ENCODE results near the gene HARS1.
"Not testable (repeated sequence)": the region's sequence is repeated elsewhere in the genome, so short reads cannot be mapped to it uniquely, and the experiment has no call there.

Gene HARS1, protein sequence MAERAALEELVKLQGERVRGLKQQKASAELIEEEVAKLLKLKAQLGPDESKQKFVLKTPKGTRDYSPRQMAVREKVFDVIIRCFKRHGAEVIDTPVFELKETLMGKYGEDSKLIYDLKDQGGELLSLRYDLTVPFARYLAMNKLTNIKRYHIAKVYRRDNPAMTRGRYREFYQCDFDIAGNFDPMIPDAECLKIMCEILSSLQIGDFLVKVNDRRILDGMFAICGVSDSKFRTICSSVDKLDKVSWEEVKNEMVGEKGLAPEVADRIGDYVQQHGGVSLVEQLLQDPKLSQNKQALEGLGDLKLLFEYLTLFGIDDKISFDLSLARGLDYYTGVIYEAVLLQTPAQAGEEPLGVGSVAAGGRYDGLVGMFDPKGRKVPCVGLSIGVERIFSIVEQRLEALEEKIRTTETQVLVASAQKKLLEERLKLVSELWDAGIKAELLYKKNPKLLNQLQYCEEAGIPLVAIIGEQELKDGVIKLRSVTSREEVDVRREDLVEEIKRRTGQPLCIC

DNA sequence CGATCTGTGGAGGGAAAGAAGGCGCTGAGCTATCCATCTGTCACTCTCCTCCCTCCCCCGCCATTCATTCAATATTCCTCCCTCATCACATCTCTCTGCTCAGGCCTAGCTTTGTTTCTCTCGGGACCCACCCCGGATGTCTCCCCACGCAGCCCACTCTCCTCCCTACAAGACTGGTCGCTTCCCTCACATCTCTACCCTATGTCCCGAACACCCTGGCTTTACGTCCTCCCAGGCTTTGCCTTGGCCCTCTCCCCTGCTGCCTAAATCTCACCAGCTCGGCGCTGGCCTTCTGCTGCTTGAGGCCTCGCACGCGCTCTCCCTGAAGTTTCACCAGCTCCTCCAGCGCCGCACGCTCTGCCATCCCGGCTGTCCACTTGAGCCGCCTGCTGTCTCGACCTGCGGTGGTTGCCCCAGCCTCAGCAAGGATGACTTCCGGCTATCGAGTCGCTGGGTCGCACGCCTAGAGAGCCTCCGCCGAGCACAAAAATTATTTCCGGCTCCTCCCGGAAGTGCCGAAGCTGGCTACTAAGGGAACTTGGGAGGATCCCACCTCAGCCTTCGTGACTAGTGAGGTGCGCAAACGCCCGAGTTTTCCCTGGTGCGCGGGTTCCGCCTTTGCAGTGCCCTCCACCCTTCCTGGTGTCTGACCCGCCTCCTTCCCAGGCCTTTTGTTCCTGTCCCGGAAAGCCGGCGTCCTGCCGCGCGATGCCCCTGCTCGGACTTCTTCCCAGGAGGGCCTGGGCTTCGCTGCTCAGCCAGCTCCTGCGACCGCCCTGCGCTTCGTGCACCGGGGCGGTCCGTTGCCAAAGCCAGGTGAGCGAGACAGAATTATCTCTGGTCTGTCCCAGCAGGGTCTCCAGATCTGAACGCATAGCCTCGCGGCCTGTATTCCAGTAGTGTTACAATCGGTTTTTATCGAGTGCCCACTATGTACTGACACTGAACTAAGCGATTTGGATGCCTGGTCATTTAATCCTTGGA lies at the start of gene HARS1, which contains the start of gene HARS2:
Gene HARS1 (minus strand): TSS at position 430 of the 984 bp plus-strand sequence. CDS start 66 bp downstream, at position 364.
Gene HARS2 (plus strand): TSS at position 515 of the 984 bp plus-strand sequence. CDS start 194 bp downstream, at position 709.
- TF ChIP-seq CTCF (IDR thresholded peaks at IDR 0.05; ENCODE audit: control extremely low read depth, extremely low read depth, low read depth, missing control alignments), result no peak
- ChIA-PET POLR2A (interaction anchor here (0.6 to 1.6 kb wide), 9 partner anchors 9 to 333 kb away, joined by 3 to 12 read pairs (median 4); partner anchors contain the start of genes IK, NDUFA2 and ZMAT2), CTCF (interaction anchor here (0.8 to 1.5 kb wide), 7 partner anchors 9 to 328 kb away, joined by 3 to 6 read pairs (median 3); no protein-coding TSS in a partner anchor)
- peak; percentile 93 for DNase-seq (ENCODE audit: extremely low spot score)

DNA sequence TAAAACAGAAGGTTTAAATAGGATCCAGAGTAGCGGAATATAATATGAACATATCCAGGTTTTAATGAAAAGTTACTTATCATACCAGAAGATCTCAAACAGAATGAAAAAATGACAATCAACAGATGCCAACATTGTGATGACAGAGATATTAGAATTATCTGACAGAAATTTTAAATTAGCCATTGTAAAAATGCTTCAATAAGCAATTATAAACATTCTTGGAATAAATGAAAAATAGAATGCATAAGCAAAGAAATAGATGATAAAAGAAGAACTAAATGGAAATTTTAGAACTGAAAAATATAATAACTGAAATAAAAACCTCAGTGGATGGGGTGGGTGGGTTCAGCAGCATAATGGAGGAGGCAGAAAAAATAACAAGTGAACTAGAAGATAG lies 46.3 kb upstream of the HARS1 start:
- POLR2A ChIA-PET, result no interaction called here
- no peak for DNase-seq (ENCODE audit: extremely low spot score)
- CTCF ChIA-PET, result no interaction called here
- no peak for TF ChIP-seq CTCF (IDR thresholded peaks at IDR 0.05; ENCODE audit: control extremely low read depth, extremely low read depth, low read depth, missing control alignments)

DNA sequence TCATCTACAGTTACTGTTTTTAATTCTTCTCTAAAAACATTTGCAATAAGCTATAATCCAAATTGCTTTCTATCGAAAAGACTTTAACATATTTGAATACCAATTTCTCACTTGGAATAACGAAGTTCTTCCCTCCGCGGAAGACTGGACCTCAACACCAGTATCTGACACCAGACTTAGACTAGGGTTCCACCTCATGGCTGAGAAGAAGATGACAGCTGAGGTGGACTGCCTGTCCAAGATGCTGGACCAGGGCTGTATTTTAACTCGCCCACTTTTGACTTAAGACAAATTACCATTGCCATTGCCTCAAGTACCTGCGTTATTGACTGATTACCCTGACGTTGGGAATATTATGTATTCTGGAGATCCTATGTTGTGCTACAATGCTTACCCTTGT lies 43.2 kb upstream of the HARS1 start:
- ChIA-PET POLR2A (no interaction called here), CTCF (no interaction called here)
- no peak for DNase-seq (ENCODE audit: extremely low spot score)
- no peak for TF ChIP-seq CTCF (IDR thresholded peaks at IDR 0.05; ENCODE audit: control extremely low read depth, extremely low read depth, low read depth, missing control alignments)

DNA sequence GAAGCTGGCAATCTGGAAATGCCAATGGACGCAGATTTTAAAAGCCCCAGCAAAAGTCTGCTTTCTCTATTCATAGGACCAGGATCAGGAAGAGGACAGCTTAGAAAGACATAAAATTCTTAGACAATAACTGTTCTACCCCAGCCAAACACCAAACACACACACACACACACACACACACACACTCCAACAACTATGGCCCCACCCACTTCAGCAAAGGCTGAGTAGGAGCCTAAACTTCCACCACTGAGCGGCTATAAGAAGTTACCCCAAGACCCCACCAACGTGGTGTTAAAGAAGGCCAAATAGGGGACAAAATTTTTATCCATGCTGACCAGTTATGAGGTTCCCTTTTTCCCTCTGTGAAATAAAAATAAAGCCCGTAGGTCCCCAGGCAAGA lies 41.9 kb upstream of the HARS1 start:
- CTCF ChIA-PET, result no interaction called here
- no peak for TF ChIP-seq CTCF (IDR thresholded peaks at IDR 0.05; ENCODE audit: control extremely low read depth, extremely low read depth, low read depth, missing control alignments)
- POLR2A ChIA-PET, result no interaction called here
- DNase-seq (ENCODE audit: extremely low spot score), result no peak

GRCh38 chr5:140725799-140726471 lies 34.8 kb upstream of the HARS1 start:
- DNase-seq (ENCODE audit: extremely low spot score), result peak; percentile 58
- CTCF ChIA-PET, result interaction anchor here (0.7 to 1.7 kb wide), 3 partner anchors 9 to 367 kb away, joined by 3 to 5 read pairs (median 3); no protein-coding TSS in a partner anchor
- POLR2A ChIA-PET, result interaction anchor here (1.0 to 1.1 kb wide), 2 partner anchors 15 to 26 kb away, joined by 3 to 5 read pairs; partner anchors contain the start of gene ZMAT2
- no peak for TF ChIP-seq CTCF (IDR thresholded peaks at IDR 0.05; ENCODE audit: control extremely low read depth, extremely low read depth, low read depth, missing control alignments)

DNA sequence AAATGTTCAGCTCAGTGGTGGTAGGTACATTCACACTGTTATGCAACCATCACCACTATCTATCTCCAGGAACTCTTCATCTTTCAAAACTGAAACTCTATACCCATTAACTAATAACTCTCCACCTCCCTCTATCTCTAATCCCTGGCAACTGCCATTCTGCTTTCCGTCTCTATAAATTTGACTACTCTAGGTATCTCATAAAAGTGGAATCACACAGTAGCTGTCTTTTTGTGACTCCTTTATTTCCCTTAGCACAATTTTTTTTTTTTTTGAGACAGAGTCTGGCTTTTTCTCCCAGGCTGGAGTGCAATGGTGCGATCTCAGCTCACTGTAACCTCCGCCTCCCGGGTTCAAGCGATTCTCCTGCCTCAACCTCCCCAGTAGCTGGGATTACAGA lies 30.2 kb upstream of the HARS1 start:
- CTCF ChIA-PET, result interaction anchor here (0.8 to 6.9 kb wide), 5 partner anchors 10 to 477 kb away, joined by 3 to 48 read pairs (median 12); no protein-coding TSS in a partner anchor
- DNase-seq (ENCODE audit: extremely low spot score); POLR2A ChIA-PET: not testable (repeated sequence)

DNA sequence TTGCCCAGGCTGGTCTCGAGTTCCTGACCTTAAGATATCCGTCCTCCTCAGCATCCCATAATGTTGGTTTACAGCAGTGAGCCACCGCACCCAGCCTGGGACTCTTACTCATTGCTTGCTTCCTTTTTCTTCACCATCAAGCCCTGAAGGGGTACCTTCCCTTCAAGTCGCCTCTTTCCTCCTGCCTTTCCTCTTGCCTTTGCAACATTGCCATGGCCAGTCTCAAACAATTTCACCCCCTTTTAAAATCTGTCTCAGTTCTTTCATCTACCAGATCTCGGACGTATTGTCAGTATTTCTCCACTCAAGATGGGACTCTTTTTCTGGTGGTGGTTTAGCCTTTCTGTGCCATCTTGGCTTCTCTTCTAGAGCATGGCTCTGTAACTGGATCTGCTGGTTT lies 29.6 kb upstream of the HARS1 start:
- CTCF ChIA-PET, result interaction anchor here (0.6 to 6.9 kb wide), 13 partner anchors 10 to 481 kb away, joined by 3 to 48 read pairs (median 3); partner anchors contain the start of genes HBEGF and SLC4A9
- DNase-seq (ENCODE audit: extremely low spot score); POLR2A ChIA-PET: not testable (repeated sequence)

Measured in GM10248 (cell line).